SK-N-MC (cell line): Measurements from ENCODE around the gene SFRP4.

ENCODE experiments used
- DNase-seq: peaks from one replicate; pipeline ENCODE4 v3.0.0-alpha.2; 2011; ENCODE audit warnings: low read depth, low spot score
- H3K27ac ChIP-seq: fragments of 200-600 bp; sonication (generic); 2 replicates; pipeline ENCODE4 v1.5.1; 2016; ENCODE audit warnings: mixed run types
- H3K36me3 ChIP-seq: fragments of 200-600 bp; sonication (generic); 2 replicates; pipeline ENCODE4 v1.6.1; 2017; ENCODE audit warnings: antibody characterized with exemption, low read length, mixed read lengths; ENCODE audit not compliant: insufficient read depth
- H3K4me3 ChIP-seq: fragments of 200-600 bp; sonication (generic); 2 replicates; pipeline ENCODE4 v1.5.1; 2016
- H3K9ac ChIP-seq: fragments of 200-600 bp; sonication (generic); 2 replicates; pipeline ENCODE4 v1.8.0; 2017; ENCODE audit warnings: mixed run types, mixed read lengths; ENCODE audit not compliant: insufficient read length
- H3K9me3 ChIP-seq: fragments of 200-600 bp; sonication (generic); 2 replicates; pipeline ENCODE4 v1.6.1; 2017; ENCODE audit warnings: low read depth, mild to moderate bottlenecking, antibody characterized with exemption, low read length, moderate library complexity, mixed read lengths
- EZH2 ChIP-seq: fragments of 200-600 bp; sonication (generic); IDR thresholded peaks from one replicate; pipeline ENCODE4 v1.6.1; 2017; ENCODE audit warnings: antibody characterized with exemption
- FOXP2 ChIP-seq: optimal IDR thresholded peaks from 2 replicates; pipeline ENCODE3; 2011; ENCODE audit warnings: mild to moderate bottlenecking, moderate library complexity; ENCODE audit not compliant: insufficient read depth; ENCODE audit errors: extremely low read length, control extremely low read depth
- POLR2AphosphoS5 ChIP-seq: IDR thresholded peaks from 2 replicates; pipeline ENCODE4 v1.6.1; 2012; ENCODE audit warnings: mild to moderate bottlenecking, low read depth, low read length, borderline replicate concordance

The SFRP4 gene

GRCh38 chr7:37920849-37921805 lies 4.5 kb upstream of the SFRP4 start:
- Histone ChIP-seq H3K27ac (peak overlapping the region; percentile 48; the same call in 1 of the 2 replicates), H3K36me3 (peaks cover 35% of the 10 kb centered on the region), H3K9ac (peak overlapping the region; percentile 86), H3K4me3 (peak overlapping the region; percentile 96), H3K9me3 (peaks cover 9% of the 10 kb centered on the region; the same call in 1 of the 2 replicates)
- DNase-seq: no peak
- peak; percentile 61; the same call in 1 of the 2 replicates for TF ChIP-seq POLR2AphosphoS5
- no peak for TF ChIP-seq FOXP2

GRCh38 chr7:37920305-37920848 lies 3.8 kb upstream of the SFRP4 start, which contains the start of gene EPDR1:
Gene EPDR1 (plus strand): TSS chr7:37920640. CDS start chr7:37920940, 300 bp downstream.
- peaks cover 4% of the 10 kb centered on the region; the same call in 1 of the 2 replicates for H3K9me3 ChIP-seq
- H3K4me3 ChIP-seq: peak within 1 kb of the TSS; percentile 96
- H3K9ac ChIP-seq: peak within 1 kb of the TSS; percentile 86
- H3K27ac ChIP-seq: peak within 1 kb of the TSS; percentile 48; the same call in 1 of the 2 replicates
- H3K36me3 ChIP-seq: peaks cover 28% of the 10 kb centered on the region
- no peak for DNase-seq
- TF ChIP-seq EZH2: no peak
- peak; percentile 16 for TF ChIP-seq FOXP2
- TF ChIP-seq POLR2AphosphoS5: peak; percentile 78

- Histone ChIP-seq H3K9me3 (no peaks in the 10 kb centered on the region), H3K27ac (no peak overlapping the region)
- DNase-seq: no peak
Measured at GRCh38 chr7:37918526-37918925, 1.9 kb upstream of the SFRP4 start.

GRCh38 chr7:37916017-37916672 lies 472 bp downstream of the SFRP4 start:
- no peak for DNase-seq
- no peaks in the 10 kb centered on the region for H3K9me3 ChIP-seq
- H3K4me3 ChIP-seq: peak overlapping the region; percentile 69
- no peak overlapping the region for H3K9ac ChIP-seq
- TF ChIP-seq POLR2AphosphoS5 (no peak), FOXP2 (no peak), EZH2 (no peak)
- no peak overlapping the region for H3K27ac ChIP-seq
- no peaks in the 10 kb centered on the region for H3K36me3 ChIP-seq

More at GRCh38 chr7:37918526-37918925, 1.9 kb upstream of the SFRP4 start:
- TF ChIP-seq EZH2 (no peak), FOXP2 (no peak), POLR2AphosphoS5 (no peak)
- Histone ChIP-seq H3K36me3 (peaks cover 9% of the 10 kb centered on the region; the same call in 1 of the 2 replicates), H3K9ac (no peak overlapping the region), H3K4me3 (no peak overlapping the region)

- no peaks in the 10 kb centered on the region for H3K9me3 ChIP-seq
- no peak overlapping the region for H3K4me3 ChIP-seq
- TF ChIP-seq POLR2AphosphoS5 (no peak), EZH2 (no peak), FOXP2 (no peak)
- no peak for DNase-seq
- no peaks in the 10 kb centered on the region for H3K36me3 ChIP-seq
- H3K9ac ChIP-seq: no peak overlapping the region
- no peak overlapping the region for H3K27ac ChIP-seq
Measured at GRCh38 chr7:37915438-37915837, 1.2 kb downstream of the SFRP4 start.

GRCh38 chr7:37912756-37913155 lies 3.9 kb downstream of the SFRP4 start:
- no peak for DNase-seq
- no peak overlapping the region for H3K27ac ChIP-seq
- H3K9me3 ChIP-seq: no peaks in the 10 kb centered on the region
- no peaks in the 10 kb centered on the region for H3K36me3 ChIP-seq
- TF ChIP-seq FOXP2 (no peak), EZH2 (no peak), POLR2AphosphoS5 (no peak)
- H3K4me3 ChIP-seq: no peak overlapping the region
- no peak overlapping the region for H3K9ac ChIP-seq

GRCh38 chr7:37908221-37908788 lies 8.3 kb downstream of the SFRP4 start:
- Histone ChIP-seq H3K36me3 (no peaks in the 10 kb centered on the region), H3K27ac (no peak overlapping the region), H3K4me3 (no peak overlapping the region), H3K9me3 (no peaks in the 10 kb centered on the region), H3K9ac (no peak overlapping the region)
- no peak for DNase-seq
- TF ChIP-seq EZH2 (no peak), FOXP2 (no peak), POLR2AphosphoS5 (no peak)
